HG03439 (cell line): ENCODE results near the gene NDOR1.
"Not testable (repeated sequence)": the region's sequence is repeated elsewhere in the genome, so short reads cannot be mapped to it uniquely, and the experiment has no call there.

Experiments
- ATAC-seq: cut with Tn5 transposase; IDR thresholded peaks from one replicate; pipeline ENCODE4 v1.9.1; 2021; ENCODE audit warnings: mild to moderate bottlenecking, moderate library complexity; ENCODE audit not compliant: unreplicated experiment

NDOR1 gene

DNA sequence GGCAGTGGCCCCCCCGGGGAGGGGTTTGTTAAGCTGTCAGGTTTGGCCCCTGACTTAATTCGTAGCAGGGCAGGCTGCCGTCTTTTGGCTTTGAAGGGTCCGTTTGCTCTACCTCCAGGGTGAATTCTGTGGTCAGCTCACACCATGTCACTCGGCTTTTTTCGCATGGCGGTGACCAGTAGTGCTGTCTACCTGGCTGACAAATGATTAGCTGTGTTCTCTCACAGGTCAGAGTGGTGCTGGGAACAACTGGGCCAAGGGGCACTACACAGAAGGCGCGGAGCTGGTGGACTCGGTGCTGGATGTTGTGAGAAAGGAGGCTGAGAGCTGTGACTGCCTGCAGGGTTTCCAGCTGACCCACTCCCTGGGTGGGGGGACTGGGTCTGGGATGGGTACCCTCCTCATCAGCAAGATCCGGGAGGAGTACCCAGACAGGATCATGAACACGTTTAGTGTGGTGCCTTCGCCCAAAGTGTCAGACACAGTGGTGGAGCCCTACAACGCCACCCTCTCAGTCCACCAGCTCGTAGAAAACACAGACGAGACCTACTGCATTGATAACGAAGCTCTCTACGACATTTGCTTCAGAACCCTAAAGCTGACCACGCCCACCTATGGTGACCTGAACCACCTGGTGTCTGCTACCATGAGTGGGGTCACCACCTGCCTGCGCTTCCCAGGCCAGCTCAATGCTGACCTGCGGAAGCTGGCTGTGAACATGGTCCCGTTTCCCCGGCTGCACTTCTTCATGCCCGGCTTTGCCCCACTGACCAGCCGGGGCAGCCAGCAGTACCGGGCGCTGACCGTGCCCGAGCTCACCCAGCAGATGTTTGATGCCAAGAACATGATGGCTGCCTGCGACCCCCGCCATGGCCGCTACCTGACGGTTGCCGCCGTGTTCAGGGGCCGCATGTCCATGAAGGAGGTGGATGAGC, 37.0 kb downstream of the NDOR1 start:
- ATAC-seq, result no peak

DNA sequence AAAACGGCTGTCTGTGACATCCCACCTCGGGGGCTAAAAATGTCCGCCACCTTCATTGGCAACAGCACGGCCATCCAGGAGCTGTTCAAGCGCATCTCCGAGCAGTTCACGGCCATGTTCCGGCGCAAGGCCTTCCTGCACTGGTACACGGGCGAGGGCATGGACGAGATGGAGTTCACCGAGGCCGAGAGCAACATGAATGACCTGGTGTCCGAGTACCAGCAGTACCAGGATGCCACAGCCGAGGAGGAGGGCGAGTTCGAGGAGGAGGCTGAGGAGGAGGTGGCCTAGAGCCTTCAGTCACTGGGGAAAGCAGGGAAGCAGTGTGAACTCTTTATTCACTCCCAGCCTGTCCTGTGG, 37.7 kb downstream of the NDOR1 start:
- ATAC-seq, result not testable (repeated sequence)

DNA sequence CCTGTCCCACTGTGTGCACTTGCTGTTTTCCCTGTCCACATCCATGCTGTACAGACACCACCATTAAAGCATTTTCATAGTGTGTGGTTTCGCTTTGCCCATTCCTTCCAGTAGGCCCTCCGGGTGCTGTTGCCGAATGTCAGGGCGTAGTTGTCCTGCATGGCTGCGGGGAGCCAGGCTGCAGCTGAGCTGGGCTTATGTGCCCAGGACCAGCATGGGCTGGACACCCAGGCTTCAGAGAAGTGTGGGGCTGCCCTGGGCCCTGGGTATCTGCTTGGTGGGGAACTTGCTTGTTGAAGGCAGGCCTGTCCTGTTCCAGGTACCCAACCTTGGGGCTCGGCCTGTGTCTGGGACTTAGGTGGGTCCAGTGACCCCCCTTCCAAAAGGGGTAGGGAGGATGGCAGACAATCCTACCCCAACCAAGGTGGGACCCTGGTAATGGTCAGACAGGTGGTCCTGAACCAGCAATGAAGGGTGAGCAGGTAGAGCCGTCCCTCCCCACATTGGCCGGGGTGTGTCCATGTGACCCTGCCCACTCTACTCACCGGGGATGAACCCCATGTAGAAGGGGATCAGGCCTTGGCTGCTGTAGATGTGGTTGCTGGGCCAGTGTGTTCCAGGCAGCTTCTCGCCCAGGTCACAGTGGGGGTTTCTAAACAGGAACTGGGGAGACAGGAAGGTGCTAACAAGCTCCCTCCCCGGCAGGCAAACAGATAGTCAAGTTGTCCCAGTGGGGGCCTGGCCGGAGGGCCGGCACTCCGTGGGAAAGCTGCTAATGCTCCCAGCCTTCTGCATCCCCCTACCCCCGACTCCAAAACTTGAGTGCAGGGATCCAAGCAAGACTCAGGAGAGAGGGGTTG, 38.4 kb downstream of the NDOR1 start:
- no peak for ATAC-seq

DNA sequence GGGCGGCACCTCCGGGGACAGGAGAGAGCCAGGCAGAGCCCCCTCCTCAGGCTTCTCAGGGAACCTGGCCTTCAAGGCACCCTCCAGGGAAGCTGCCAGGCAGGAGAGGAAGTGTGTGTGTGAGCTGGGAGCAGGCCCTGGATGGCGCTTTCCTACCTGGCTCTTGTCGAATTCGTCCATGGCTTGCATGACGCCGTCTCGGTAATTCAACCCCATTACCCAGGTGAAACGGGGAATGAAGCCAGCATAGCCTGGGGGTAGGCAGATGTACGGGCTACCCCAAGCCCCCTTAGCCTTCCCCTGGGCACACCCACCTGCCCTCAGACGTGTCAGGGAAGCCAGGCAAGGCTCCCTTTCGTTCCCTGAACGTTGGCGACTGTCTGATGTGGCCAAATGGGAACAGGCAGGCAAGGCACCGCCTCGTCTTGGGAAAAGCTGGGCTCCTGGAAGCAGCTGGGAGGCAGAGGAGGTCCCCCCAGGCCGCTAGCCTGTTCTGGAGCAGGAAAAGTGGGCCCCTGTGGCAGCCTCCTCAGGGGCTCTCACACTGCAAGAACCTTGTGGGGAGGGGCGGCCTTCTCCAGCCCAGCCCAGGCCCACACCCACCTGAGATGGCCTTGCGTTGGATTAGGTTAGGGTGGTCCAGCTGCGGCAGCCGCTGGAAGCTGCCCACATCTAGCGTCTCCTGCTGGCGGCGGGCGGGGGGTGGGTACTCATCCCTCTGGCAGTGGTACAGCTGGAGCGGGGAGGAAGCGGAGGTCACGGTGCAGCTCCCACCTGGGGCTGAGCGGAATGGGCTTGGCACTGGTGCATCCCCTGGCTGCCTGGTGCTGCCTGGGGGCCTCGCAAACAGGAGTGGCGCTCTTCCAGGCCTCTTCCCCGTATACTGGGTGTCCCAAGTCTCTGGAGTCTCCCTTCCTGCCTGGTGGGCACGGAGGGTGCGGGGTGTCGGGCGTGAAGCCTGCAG, 39.3 kb downstream of the NDOR1 start:
- no peak for ATAC-seq

DNA sequence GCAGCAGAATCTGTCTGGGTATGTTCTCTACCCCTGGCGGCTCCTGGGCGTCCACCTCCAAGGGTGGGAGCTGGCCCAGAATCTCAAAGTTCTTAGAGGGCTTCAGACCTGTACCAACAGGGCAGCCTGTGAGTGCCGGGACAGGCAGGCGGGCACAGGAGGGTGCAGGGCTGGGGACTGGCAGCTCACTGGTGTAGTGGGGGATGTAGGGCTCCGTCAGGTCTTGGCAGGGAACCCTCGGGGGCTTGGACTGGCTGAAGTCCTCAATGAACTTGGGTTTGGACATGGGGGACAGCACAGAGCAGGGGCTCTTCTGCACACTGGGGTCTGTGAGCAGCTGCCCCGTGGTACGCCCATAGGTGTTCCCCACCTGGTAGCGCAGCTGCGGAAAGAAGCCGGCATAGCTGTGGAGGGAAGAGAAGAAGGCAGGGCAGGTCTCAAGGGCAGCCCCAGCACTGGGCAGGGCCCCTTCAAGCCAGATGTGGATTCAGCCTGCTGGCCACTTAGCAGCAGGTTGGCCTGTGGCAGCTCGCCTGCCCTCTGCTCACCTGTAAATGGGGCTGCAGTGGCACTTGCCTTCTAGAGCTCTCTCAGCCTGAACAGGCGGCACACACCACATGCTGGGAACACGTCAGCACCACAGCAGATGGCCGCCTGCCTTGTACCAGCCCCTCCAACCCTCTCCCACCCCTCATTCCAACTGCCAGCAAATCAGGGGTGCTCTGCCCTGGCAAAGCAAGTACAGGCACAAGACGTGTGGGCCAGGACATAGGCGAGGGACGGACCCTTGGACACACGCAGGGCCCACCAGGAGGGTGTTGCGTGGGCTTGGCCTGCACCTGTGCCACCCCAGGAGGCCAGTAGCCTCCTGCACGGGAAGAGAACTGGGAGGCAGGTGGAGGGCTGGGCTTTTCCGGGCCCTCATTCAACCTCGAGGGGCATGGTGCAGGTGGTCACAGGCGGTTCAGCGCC, 40.2 kb downstream of the NDOR1 start:
- ATAC-seq, result no peak

DNA sequence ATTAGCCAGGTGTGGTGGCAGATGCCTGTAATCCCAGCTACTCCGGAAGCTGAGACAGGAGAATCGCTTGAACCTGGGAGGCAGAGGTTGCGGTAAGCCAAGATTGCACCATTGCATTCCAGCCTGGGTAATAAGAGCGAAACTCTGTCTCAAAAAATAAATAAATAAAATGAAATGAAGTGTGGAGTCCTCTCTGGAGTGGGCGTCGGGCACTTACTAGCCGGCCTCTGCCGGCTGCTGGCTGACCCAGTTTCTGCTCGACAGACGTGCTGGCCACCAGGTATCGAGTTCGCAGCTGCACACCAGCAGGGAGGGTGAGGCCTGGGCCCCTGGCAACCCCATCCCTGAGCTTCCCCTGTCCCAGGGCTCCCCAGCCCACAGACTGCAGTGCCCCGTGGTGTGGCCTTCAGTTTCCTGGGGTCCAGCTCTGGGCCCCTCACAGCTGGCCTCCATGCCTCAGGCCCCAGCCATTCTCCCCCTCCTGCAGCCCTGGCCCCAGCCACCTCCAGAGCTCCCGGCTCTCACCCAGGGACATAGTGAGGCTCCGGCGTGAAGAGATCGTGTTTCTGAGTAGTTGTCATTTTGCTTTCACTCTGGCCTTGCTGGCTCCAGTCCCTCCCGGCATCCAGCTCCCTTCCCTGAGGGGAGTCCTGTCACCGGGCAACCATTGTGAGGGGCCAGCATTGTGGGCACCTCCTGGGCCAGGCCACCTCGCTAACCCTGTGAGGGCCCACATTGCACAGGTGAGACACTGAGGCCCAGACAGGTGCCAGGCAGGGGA, 41.8 kb downstream of the NDOR1 start:
- no peak for ATAC-seq

DNA sequence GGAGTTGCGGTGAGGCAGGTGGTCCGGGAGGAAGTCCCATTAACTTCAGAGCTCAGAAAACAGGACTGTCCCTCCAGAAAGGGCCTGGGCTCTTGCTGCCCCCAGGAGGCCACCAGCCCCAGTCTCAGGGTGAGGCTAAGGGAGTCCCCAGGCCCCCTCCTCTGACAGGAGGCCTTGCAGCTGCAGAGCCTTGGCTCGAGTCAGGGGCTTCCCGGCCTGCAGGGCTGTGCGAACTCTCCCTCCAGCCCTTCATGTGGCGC, 42.3 kb downstream of the NDOR1 start:
- ATAC-seq, result no peak

DNA sequence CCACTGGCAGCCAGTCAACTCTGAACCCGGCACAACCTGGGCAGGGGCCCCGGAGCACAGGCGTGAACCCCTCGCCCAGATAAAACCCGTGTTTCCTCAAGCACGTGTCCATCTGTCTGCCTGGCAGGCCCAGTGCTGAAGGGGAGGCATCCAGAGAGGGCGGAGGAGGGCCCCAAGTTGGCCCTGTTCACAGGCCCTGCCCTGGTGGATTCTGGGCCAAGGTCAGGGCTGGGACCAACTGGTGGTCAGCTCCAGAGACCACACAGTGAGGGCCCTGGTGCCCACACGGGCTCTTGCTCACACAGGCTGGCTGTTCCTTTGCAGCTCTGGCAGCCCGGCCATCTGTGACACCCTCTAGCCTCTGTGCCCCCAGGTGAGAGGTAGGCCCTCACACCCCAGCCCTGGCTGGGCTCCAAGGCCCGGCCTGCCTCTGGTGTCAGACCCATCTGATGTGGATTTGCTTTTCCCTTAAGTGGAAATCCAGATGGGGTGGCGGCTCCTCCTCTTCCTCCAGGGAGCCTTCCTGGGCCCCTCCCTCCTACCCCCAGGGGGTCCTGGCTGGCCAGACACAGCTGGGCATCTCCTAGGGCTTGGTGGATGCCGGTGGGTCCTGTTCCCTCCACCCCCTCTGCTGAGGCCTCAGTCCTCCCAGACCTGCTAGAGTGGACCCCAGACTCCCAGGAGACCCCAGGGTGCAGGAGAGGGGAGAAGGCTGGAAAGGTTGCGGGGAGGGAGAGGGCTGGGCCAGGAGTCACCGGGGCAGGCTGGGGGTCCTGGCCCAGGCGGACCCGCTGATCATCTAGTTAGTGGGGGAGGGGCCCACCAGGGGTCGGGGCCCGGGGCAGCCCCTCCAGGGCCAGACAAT, 45.1 kb downstream of the NDOR1 start:
- ATAC-seq, result no peak

DNA sequence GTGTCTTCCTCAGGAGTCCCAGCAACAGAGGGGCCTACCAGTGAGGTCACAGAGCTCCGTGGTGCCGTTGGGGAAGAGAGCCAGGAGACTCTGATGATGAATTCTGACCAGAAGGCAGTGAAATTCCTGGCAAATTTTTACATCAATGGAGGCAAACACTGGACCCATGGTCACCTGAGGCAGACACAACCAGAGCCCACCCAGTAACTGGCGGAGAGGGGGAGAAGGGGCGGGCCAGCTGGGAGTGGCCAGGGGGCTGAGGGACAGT, 45.6 kb downstream of the NDOR1 start, which contains the start of gene STPG3:
Gene STPG3 (plus strand): TSS at position 93 of the 268 bp plus-strand sequence. CDS start 1 bp downstream, at position 94.
- ATAC-seq, result no peak

DNA sequence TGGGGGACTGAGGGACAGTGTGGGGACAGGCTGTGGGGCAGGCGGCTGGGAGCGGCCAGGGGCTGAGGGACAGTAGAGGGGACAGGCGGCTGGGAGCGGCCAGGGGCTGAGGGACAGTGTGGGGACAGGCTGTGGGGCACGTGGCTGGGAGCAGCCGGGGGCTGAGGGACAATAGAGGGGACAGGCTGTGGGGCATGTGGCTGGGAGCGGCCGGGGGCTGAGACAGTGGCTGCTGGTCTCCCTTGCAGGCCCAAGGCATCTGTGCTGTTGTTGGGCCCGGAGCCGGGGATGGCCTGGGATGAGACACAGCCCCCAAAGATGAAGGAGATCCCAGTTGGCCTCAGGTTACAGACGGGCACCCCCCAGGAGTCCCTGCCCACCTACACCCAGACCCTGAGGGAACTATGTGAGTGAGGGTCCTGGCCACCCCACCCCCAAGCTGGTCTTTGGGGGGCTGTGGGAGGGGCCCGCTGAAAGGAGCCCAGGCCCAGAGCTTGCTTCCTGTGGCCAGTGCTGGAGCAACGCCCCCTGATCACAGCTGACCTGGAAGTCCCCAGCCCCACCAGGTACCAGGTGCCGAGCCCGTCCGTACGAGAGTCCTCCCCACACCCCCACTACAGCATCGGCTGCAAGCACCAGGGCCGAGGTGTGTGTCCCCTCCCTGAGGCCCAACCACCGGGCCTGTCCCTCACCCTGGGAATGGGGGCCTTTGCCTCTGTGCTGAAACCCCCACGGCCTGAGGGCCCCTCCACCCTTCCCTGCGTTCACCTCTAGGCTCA, 46.2 kb downstream of the NDOR1 start:
- no peak for ATAC-seq

DNA sequence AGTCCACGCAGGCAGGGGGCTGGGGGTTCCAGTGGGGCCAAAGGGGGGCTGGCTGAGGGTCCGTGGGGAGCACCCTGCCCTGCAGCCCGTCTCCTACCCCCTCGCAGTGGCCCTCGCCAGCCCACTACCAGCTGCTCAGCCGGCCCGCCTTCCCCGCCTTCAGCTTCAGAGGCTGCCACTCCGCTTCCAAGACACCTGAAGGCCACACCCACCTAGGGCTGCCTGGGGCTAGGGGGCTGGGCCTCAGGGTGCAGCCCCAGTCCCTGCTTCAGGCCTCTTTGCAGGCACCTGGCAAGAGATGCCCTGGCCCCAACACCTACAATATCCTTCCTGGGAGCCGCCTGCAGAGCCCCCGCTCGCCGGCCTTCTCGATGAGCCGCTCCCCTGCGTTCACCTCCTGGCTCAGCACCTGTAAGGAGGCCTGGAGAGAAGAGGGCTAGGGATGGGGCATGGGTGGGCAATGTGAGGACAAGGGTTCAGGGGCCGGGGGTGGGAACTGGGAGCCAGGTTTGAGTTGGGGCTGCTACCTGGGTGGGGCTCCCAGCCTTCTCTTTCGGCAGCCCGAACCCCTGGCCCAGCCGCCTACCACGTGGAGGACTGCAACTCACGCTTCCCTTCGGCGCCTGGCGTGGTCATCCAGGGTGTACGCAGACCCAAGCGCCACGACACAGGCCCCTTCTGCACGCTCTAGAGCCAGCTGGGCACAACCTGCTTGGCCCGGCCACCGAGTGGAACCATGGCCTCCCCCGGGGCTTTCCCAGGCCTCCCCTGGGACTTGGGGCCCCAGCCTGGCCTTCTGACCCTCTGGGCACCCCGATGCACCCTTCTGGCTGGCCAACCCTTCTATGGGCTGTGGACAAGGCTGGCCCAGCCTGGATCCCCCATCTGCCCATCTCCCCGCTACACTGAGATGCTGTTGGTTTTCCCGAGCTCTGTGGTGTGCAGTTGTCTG, 47.3 kb downstream of the NDOR1 start:
- ATAC-seq, result no peak

DNA sequence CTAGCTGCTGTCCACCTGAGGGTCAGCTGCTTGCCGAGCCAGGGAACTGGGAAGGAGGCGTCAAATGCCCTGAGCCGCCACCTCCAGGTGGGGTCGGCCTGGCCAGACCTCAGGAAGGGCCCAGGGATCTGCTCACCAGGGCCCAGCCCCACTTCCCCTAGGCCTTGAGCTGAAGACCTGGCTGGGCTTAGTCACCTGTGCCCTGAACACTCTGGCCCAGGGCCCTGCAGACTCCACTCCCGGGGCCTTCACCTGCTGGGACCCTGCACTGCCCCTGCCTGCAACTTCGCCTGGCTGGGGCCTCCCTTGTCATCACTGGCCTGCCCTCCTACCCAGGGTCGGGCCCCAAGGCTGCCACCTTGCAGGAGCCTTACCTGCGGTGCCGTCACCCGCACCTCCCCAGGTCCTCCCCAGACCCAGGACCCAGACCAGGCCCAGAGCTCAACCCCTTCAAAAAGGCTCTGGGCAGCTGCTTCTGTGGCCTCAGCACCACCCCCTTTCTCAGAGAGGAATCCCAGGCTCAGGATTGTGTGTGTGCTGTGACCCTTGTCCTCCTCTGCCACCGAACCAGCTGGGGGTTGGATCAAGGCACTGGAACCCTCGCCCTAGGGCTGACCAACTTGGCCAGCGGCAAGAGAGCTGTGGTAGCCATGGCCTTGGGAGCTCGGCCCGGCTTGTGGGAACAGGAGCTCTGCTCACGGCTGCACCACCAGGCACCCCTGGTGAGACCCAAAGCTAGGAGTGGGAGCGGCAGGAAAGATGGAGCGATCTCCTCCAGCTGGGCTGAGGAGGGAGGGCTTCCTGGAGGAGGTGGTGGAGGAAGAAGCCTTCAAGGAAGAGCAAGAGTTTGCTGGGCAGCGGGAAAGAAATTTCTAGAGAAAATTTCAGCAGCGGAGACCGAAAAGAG, 48.5 kb downstream of the NDOR1 start:
- no peak for ATAC-seq

DNA sequence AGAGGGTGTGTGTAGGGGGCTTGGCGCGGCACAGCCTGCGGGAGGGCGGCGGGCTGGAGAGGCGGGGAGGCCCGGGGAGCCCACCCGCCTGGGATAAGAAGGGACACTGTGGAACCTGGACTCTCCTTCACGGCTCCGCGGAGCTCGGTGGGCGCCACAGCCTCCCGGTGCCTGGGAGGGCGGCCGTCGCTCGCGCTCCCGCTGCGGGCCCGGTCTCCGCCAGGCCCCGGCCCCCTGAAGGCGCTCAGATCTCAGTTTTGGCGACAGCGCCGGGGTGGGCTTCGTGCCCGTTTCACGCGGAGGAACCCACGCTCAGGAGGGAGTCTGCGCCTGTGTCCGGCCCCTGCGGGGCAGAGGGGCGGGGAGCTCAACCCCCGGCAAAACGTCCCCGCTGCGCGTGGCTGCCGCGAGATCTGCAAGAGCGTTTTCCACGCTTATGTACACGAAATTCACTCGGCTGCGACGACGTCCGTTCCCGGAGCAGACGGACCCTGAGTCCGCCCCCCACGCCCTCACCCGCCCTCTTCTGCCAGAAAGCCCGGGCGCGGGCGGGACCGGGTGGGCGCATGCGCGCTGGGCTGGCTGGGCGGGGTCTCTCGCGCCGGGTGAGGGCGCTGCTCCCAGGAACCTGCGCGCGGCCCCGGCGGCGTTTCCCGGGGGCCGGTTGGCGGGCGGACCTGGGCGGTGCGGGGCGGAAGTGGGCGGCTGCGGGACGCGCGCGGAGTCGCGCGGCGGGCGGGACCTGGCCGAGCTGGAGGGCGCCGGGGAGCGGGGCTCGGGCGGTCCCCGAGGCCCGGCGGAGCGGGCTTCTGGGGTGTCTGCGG, 49.3 kb downstream of the NDOR1 start, which contains the start of gene NELFB:
Gene NELFB (plus strand): TSS at position 704 of the 824 bp plus-strand sequence.
- peak; percentile 59 for ATAC-seq

DNA sequence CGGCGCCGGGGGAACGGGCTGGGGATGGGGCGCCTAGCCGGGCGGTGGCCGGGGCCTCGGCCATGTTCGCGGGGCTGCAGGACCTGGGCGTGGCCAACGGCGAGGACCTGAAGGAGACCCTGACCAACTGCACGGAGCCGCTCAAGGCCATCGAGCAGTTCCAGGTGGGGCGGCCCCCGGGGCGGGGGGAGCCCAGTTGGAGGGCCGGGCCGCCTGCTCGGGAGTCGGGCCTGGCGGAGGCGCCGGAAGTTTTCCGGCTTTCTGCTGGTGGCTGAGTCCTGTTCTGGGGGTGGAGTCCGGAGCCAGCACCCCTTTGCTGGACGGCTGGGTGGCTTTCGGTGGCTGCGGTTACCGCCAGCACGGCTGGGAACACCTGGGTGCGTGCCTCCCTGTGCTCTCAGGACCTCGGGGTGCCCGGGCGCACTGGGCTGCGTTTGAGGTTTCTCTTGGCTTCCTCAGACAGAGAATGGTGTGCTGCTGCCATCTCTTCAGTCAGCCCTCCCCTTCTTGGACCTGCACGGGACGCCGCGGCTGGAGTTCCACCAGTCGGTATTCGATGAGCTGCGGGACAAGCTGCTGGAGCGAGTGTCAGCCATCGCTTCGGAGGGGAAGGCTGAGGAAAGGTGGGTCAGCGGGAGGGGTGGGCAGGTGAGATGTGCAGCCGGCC, 50.1 kb downstream of the NDOR1 start:
- peak; percentile 42 for ATAC-seq
